ENCODE results near the gene TMEM63C. TPM values are rescaled to one million over a fixed set of nuclear protein-coding genes. Genes with fewer than 3 reads are reported as not detected.

TMEM63C gene
- total and polyA plus RNA-seq, 7 donors, result 0.04 to 0.58 (median 0.21) TPM; not detected in 3

- H3K4me1 ChIP-seq, result peaks cover 6% of the 10 kb centered on the region
- WGBS, 3 donors, result 80 to 86% (median 82%) methylated on average over 5 of the region's 5 CpGs
- no peaks in the 10 kb centered on the region for H3K36me3 ChIP-seq (ENCODE audit: insufficient read depth in 1 of 2, low read depth in 1 of 2)
- intact Hi-C loops (cut with DNase I), result no loop called here
- H3K9me3 ChIP-seq, result no peaks in the 10 kb centered on the region
- ATAC-seq (no peak), DNase-seq (no peak)
- H3K4me3 ChIP-seq, result no peak overlapping the region
- no peak overlapping the region for H3K27ac ChIP-seq
- TF ChIP-seq CTCF (IDR thresholded peaks at IDR 0.05), result no peak
- H3K27me3 ChIP-seq (ENCODE audit: insufficient read depth in 3 of 3, low read length in 2 of 3), result peaks cover 0 to 46% (median 14%) of the 10 kb centered on the region in 3 donors
Measured at GRCh38 chr14:77267937-77268699, 86.5 kb downstream of the TMEM63C start.

GRCh38 chr14:77268989-77269600 lies 87.5 kb downstream of the TMEM63C start:
- ATAC-seq (peak in 1 of 4 donors; percentile 42), DNase-seq (no peak)
- intact Hi-C loops (cut with DNase I), result no loop called here
- Histone ChIP-seq H3K27ac (no peak overlapping the region), H3K27me3 (ENCODE audit: insufficient read depth in 3 of 3, low read length in 2 of 3) (peaks cover 0 to 46% (median 20%) of the 10 kb centered on the region in 3 donors), H3K4me1 (peaks cover 6% of the 10 kb centered on the region), H3K36me3 (ENCODE audit: insufficient read depth in 1 of 2, low read depth in 1 of 2) (no peaks in the 10 kb centered on the region), H3K9me3 (no peaks in the 10 kb centered on the region), H3K4me3 (no peak overlapping the region)
- no peak for TF ChIP-seq CTCF (IDR thresholded peaks at IDR 0.05)
- WGBS, 3 donors, result 36 to 49% (median 41%) methylated on average over 7 to 8 of the region's 8 CpGs

GRCh38 chr14:77270361-77271112 lies 88.9 kb downstream of the TMEM63C start:
- DNase-seq (no peak), ATAC-seq (no peak)
- Histone ChIP-seq H3K27ac (no peak overlapping the region), H3K4me3 (peak overlapping the region; percentile 11), H3K4me1 (peaks cover 6% of the 10 kb centered on the region), H3K9me3 (no peaks in the 10 kb centered on the region), H3K27me3 (ENCODE audit: insufficient read depth in 3 of 3, low read length in 2 of 3) (peaks cover 0 to 46% (median 20%) of the 10 kb centered on the region in 3 donors), H3K36me3 (ENCODE audit: insufficient read depth in 1 of 2, low read depth in 1 of 2) (no peaks in the 10 kb centered on the region)
- no peak for TF ChIP-seq CTCF (IDR thresholded peaks at IDR 0.05)
- intact Hi-C loops (cut with DNase I), result no loop called here
- WGBS, 3 donors, result 3 to 4% (median 3%) methylated on average over 38 to 84 of the region's 84 CpGs

GRCh38 chr14:77271113-77271710 lies 89.6 kb downstream of the TMEM63C start, which contains the start of gene NGB:
TSS of gene NGB (minus strand) at chr14:77271206. CDS start at chr14:77270937, 269 bp downstream.
- TF ChIP-seq CTCF (IDR thresholded peaks at IDR 0.05), result no peak
- Histone ChIP-seq H3K27ac (no peak within 1 kb of the TSS), H3K9me3 (no peaks in the 10 kb centered on the region), H3K36me3 (ENCODE audit: insufficient read depth in 1 of 2, low read depth in 1 of 2) (peaks cover 0 to 2% of the 10 kb centered on the region in 2 donors), H3K4me3 (peak within 1 kb of the TSS; percentile 11), H3K27me3 (ENCODE audit: insufficient read depth in 3 of 3, low read length in 2 of 3) (peaks cover 0 to 46% (median 20%) of the 10 kb centered on the region in 3 donors), H3K4me1 (peaks cover 6% of the 10 kb centered on the region)
- no peak for DNase-seq
- no peak for ATAC-seq
- intact Hi-C loops (cut with DNase I), result no loop called here
- 14 to 33% (median 21%) methylated on average over 20 to 38 of the region's 38 CpGs for WGBS, 3 donors

Measured in psoas muscle (tissue), 8 donors.